ENCODE results near the gene PCSK2.
A peak's percentile ranks its signal among the peaks of the same experiment; 100 is the strongest.

Gene PCSK2

GRCh38 chr20:17522528-17522927 is 295.7 kb downstream of the PCSK2 start:
- Mint-ChIP-seq H3K36me3 (no peaks in the 10 kb centered on the region), H3K4me3 (no peak overlapping the region), H3K4me1 (no peaks in the 10 kb centered on the region), H3K27ac (no peak overlapping the region), H3K27me3 (peaks cover 1% of the 10 kb centered on the region), H3K9me3 (no peaks in the 10 kb centered on the region)

- Mint-ChIP-seq H3K4me1 (no peaks in the 10 kb centered on the region), H3K9me3 (no peaks in the 10 kb centered on the region), H3K4me3 (no peak overlapping the region), H3K27me3 (peaks cover 1% of the 10 kb centered on the region), H3K36me3 (no peaks in the 10 kb centered on the region), H3K27ac (no peak overlapping the region)
These were observed 296.5 kb downstream of the PCSK2 start for GRCh38 chr20:17523326-17523725.

GRCh38 chr20:17524560-17524959 is 297.7 kb downstream of the PCSK2 start:
- Mint-ChIP-seq H3K4me1 (no peaks in the 10 kb centered on the region), H3K9me3 (no peaks in the 10 kb centered on the region), H3K4me3 (no peak overlapping the region), H3K27me3 (peaks cover 4% of the 10 kb centered on the region), H3K27ac (no peak overlapping the region), H3K36me3 (no peaks in the 10 kb centered on the region)

- Mint-ChIP-seq H3K36me3 (no peaks in the 10 kb centered on the region), H3K27ac (no peak overlapping the region), H3K27me3 (peaks cover 4% of the 10 kb centered on the region), H3K4me1 (peaks cover under 1% of the 10 kb centered on the region), H3K4me3 (no peak overlapping the region), H3K9me3 (no peaks in the 10 kb centered on the region)
These were observed 298.3 kb downstream of the PCSK2 start for GRCh38 chr20:17525132-17525531.

- H3K27ac Mint-ChIP-seq, result no peak overlapping the region
- peaks cover 8% of the 10 kb centered on the region for H3K27me3 Mint-ChIP-seq
- H3K4me1 Mint-ChIP-seq, result peaks cover 6% of the 10 kb centered on the region
- H3K9me3 Mint-ChIP-seq, result no peaks in the 10 kb centered on the region
- H3K4me3 Mint-ChIP-seq, result no peak overlapping the region
- no peaks in the 10 kb centered on the region for H3K36me3 Mint-ChIP-seq
These were observed 298.8 kb downstream of the PCSK2 start for GRCh38 chr20:17525650-17526049.

GRCh38 chr20:17529586-17529985 is 302.7 kb downstream of the PCSK2 start:
- peaks cover 11% of the 10 kb centered on the region for H3K4me1 Mint-ChIP-seq
- H3K9me3 Mint-ChIP-seq, result no peaks in the 10 kb centered on the region
- no peak overlapping the region for H3K27ac Mint-ChIP-seq
- no peaks in the 10 kb centered on the region for H3K36me3 Mint-ChIP-seq
- peaks cover 13% of the 10 kb centered on the region for H3K27me3 Mint-ChIP-seq
- no peak overlapping the region for H3K4me3 Mint-ChIP-seq

- Mint-ChIP-seq H3K9me3 (no peaks in the 10 kb centered on the region), H3K36me3 (no peaks in the 10 kb centered on the region), H3K4me3 (peak overlapping the region; percentile 63), H3K27ac (no peak overlapping the region), H3K4me1 (peaks cover 11% of the 10 kb centered on the region), H3K27me3 (peaks cover 13% of the 10 kb centered on the region)
These were observed 303.3 kb downstream of the PCSK2 start for GRCh38 chr20:17530153-17530552.

- Mint-ChIP-seq H3K4me3 (peak within 1 kb of the TSS; percentile 83), H3K9me3 (no peaks in the 10 kb centered on the region), H3K4me1 (peaks cover 11% of the 10 kb centered on the region), H3K36me3 (no peaks in the 10 kb centered on the region), H3K27ac (peak within 1 kb of the TSS; percentile 51), H3K27me3 (peaks cover 13% of the 10 kb centered on the region)
These were observed 304.1 kb downstream of the PCSK2 start, which contains the start of gene BFSP1 for GRCh38 chr20:17530716-17531664. TSS of gene BFSP1 (minus strand) at chr20:17531379. CDS start at chr20:17531329, 50 bp downstream.

- Mint-ChIP-seq H3K27ac (peak overlapping the region; percentile 51), H3K36me3 (no peaks in the 10 kb centered on the region)
These were observed 304.8 kb downstream of the PCSK2 start for GRCh38 chr20:17531665-17532025.

GRCh38 chr20:17533396-17533795 is 306.6 kb downstream of the PCSK2 start:
- H3K9me3 Mint-ChIP-seq, result no peaks in the 10 kb centered on the region
- no peaks in the 10 kb centered on the region for H3K36me3 Mint-ChIP-seq
- no peak overlapping the region for H3K27ac Mint-ChIP-seq
- peaks cover 11% of the 10 kb centered on the region for H3K4me1 Mint-ChIP-seq
- H3K4me3 Mint-ChIP-seq, result no peak overlapping the region
- peaks cover 13% of the 10 kb centered on the region for H3K27me3 Mint-ChIP-seq

More at GRCh38 chr20:17531665-17532025, 304.8 kb downstream of the PCSK2 start:
- H3K4me3 Mint-ChIP-seq, result peak overlapping the region; percentile 83
- H3K27me3 Mint-ChIP-seq, result peaks cover 13% of the 10 kb centered on the region
- peaks cover 11% of the 10 kb centered on the region for H3K4me1 Mint-ChIP-seq
- no peaks in the 10 kb centered on the region for H3K9me3 Mint-ChIP-seq

- Mint-ChIP-seq H3K9me3 (no peaks in the 10 kb centered on the region), H3K27ac (no peak overlapping the region), H3K36me3 (no peaks in the 10 kb centered on the region), H3K4me3 (no peak overlapping the region), H3K27me3 (peaks cover 13% of the 10 kb centered on the region), H3K4me1 (peaks cover 11% of the 10 kb centered on the region)
These were observed 307.2 kb downstream of the PCSK2 start for GRCh38 chr20:17534077-17534476.

Measured in activated naive CD4-positive, alpha-beta T cell treated with anti-CD3 and anti-CD28 coated beads, Interleukin-2, amount 50 U/mL, for 24 hours (primary cell).